HepG2 (cell line): ENCODE measurements around the gene RGS19. TPM values are rescaled to one million over a fixed set of nuclear protein-coding genes. Genes with fewer than 3 reads are reported as not detected.

ENCODE experiments used
- DPF2 ChIP-seq: sonication (generic); formaldehyde crosslinking; IDR thresholded peaks from 2 replicates; pipeline ENCODE4 v1.4.0; 2020; ENCODE audit warnings: mild to moderate bottlenecking, low read depth, missing genetic modification reagents, borderline replicate concordance
- FOXM1 ChIP-seq: sonication (generic); formaldehyde crosslinking; IDR thresholded peaks from 2 replicates; pipeline ENCODE4 v1.5.0; 2020; ENCODE audit warnings: missing genetic modification reagents
- HINFP ChIP-seq: sonication (generic); formaldehyde crosslinking; IDR thresholded peaks from 2 replicates; pipeline ENCODE4 v1.4.0; 2020; ENCODE audit warnings: low read depth, mild to moderate bottlenecking, missing genetic modification reagents
- HMG20B ChIP-seq: conservative IDR thresholded peaks from 2 replicates; pipeline ENCODE4 v1.6.1; 2016; ENCODE audit warnings: missing genetic modification reagents, missing compliant biosample characterization
- KIAA2018 ChIP-seq: sonication (generic); formaldehyde crosslinking; IDR thresholded peaks from 2 replicates; pipeline ENCODE4 v1.5.0; 2020; ENCODE audit warnings: mild to moderate bottlenecking, missing genetic modification reagents, borderline replicate concordance
- KLF13 ChIP-seq: sonication (generic); formaldehyde crosslinking; IDR thresholded peaks from 2 replicates; pipeline ENCODE4 v1.4.0; 2020; ENCODE audit warnings: mild to moderate bottlenecking, missing genetic modification reagents
- LCORL ChIP-seq, 2 experiments: fragments of 450-650 bp in 1 of 2; sonication (generic) in 1 of 2; formaldehyde crosslinking in 1 of 2; IDR thresholded peaks; 2 replicates each; pipeline versions ENCODE4 v1.5.0 to v1.6.1; 2017 to 2020; ENCODE audit warnings: antibody characterized with exemption in 1 of 2, missing genetic modification reagents in 1 of 2
- THAP9 ChIP-seq: sonication (generic); formaldehyde crosslinking; IDR thresholded peaks from 2 replicates; pipeline ENCODE4; 2020; ENCODE audit warnings: missing genetic modification reagents, mild to moderate bottlenecking, borderline replicate concordance
- ZBTB20 ChIP-seq: sonication (generic); formaldehyde crosslinking; IDR thresholded peaks from 2 replicates; pipeline ENCODE4 v1.8.1; 2023; ENCODE audit warnings: missing genetic modification reagents, low read depth, mild to moderate bottlenecking, borderline replicate concordance
- ZBTB44 ChIP-seq: sonication (generic); formaldehyde crosslinking; IDR thresholded peaks from 2 replicates; pipeline ENCODE4 v1.4.0; 2020; ENCODE audit warnings: missing genetic modification reagents
- ZNF850 ChIP-seq: sonication (generic); formaldehyde crosslinking; conservative IDR thresholded peaks from 2 replicates; pipeline ENCODE4 v1.9.0; 2021; ENCODE audit warnings: mild to moderate bottlenecking, missing genetic modification reagents
- polyA plus RNA-seq, 8 experiments: library from polyadenylated mRNA; depleted of rRNA in 3 of 8; stranded (reverse) in 7 of 8; unstranded in 1 of 8; fragments of >200 nt; fragmentation: Illumina TruSeq in 4 of 8; extraction: Trizol in 4 of 8; gene quantifications; 2 replicates each; pipeline versions ENCODE4 v1.2.1 to v1.2.3, GENCODE V29; 2011 to 2016; ENCODE audit warnings: low read depth in 4 of 8, missing spikeins in 1 of 8, mixed read lengths in 1 of 8; ENCODE audit not compliant: insufficient read depth in 1 of 8
- total RNA-seq, 5 experiments: library from RNA; depleted of rRNA; stranded (reverse); fragments of >200 nt; fragmentation: Illumina TruSeq; extraction: Trizol; gene quantifications; 2 replicates each; pipeline ENCODE4 v1.2.3, GENCODE V29; 2016; ENCODE audit warnings: low read depth in 1 of 5

The RGS19 gene
- total and polyA plus RNA-seq, 2 of the 13 experiments (the other 11 are each of a cell fraction or from before 2014, with no cell fraction given): 10.7 to 11.9 TPM

GRCh38 chr20:64024141-64024990 lies 55.0 kb downstream of the RGS19 start (continued):
- TF ChIP-seq THAP9 (CRISPR knock-in tag): no peak
- no peak for TF ChIP-seq ZBTB44 (CRISPR knock-in tag)
- TF ChIP-seq KIAA2018: no peak
- 0 out of 2 replicates have a peak, but pooled peaks have one; percentile 76 for TF ChIP-seq KLF13 (CRISPR knock-in tag)
- no peak for TF ChIP-seq ZBTB20 (CRISPR knock-in tag)
- peak; percentile 68 for TF ChIP-seq LCORL (IDR thresholded peaks at IDR 0.05)
- TF ChIP-seq LCORL (CRISPR knock-in tag; IDR thresholded peaks at IDR 0.05): peak; percentile 75
- no peak for TF ChIP-seq ZNF850 (CRISPR knock-in tag)
- TF ChIP-seq DPF2 (CRISPR knock-in tag): peak; percentile 67; the same call in 1 of the 2 replicates
- peak; percentile 83; the same call in 1 of the 2 replicates for TF ChIP-seq HINFP
- no peak; the same call in none of the 2 replicates for TF ChIP-seq FOXM1
- 0 out of 2 replicates have a peak, but pooled peaks have one; percentile 32 for TF ChIP-seq HMG20B (CRISPR knock-in tag)
